Stimulated activated memory B cell treated with anti-CD40 and anti-IgM and Interleukin-4, amounts not matched to agents 10 μg/mL and 1 μg/mL and 100 μg/mL, for 72 hours (primary cell): ENCODE data around the gene THSD7B.
"Not testable (repeated sequence)": the region's sequence is repeated elsewhere in the genome, so short reads cannot be mapped to it uniquely, and the experiment has no call there.

Experiments used
- ATAC-seq: fragments of 150-1000 bp; cut with Tn5 transposase; 2 replicates; pipeline ENCODE4 v1.10.0; 2021
- H3K27ac Mint-ChIP-seq: one replicate; pipeline ENCODE4 v1.8.0; 2022; ENCODE audit warnings: mild to moderate bottlenecking, mixed read lengths
- H3K27me3 Mint-ChIP-seq: one replicate; pipeline ENCODE4 v1.8.0; 2022; ENCODE audit warnings: mixed read lengths
- H3K36me3 Mint-ChIP-seq: one replicate; pipeline ENCODE4 v1.8.0; 2022; ENCODE audit warnings: mixed read lengths
- H3K4me1 Mint-ChIP-seq: one replicate; pipeline ENCODE4 v1.8.0; 2022; ENCODE audit warnings: mixed read lengths
- H3K4me3 Mint-ChIP-seq: one replicate; pipeline ENCODE4 v1.8.0; 2022; ENCODE audit warnings: mild to moderate bottlenecking, moderate library complexity, mixed read lengths
- H3K9me3 Mint-ChIP-seq: one replicate; pipeline ENCODE4 v1.8.0; 2022; ENCODE audit warnings: mixed read lengths

THSD7B gene

DNA sequence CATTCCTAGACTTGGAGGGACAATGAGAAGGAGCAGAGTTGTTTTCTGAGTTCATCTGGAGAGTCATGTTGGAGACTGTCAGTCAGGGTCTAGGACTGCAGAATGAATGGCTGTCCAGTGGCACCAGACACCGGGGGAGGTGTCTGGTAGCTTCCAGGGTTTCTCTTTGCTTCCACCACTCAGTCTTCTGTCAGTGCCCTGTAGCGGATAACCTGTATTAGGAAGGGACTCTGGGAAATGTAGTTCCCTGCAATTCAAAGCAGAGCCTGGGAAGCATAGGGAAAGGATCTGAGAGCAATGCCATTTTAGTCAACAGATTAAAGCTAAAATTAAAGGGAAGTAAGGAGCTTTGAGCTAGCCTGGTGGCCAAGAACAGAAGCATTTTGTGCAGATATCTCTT lies 257.9 kb downstream of the THSD7B start:
- H3K27me3 Mint-ChIP-seq: no peaks in the 10 kb centered on the region
- H3K9me3 Mint-ChIP-seq: no peaks in the 10 kb centered on the region
- no peak overlapping the region for H3K4me3 Mint-ChIP-seq
- ATAC-seq: no peak
- H3K4me1 Mint-ChIP-seq: no peaks in the 10 kb centered on the region
- no peak overlapping the region for H3K27ac Mint-ChIP-seq
- no peaks in the 10 kb centered on the region for H3K36me3 Mint-ChIP-seq

- Mint-ChIP-seq H3K4me3 (no peak overlapping the region), H3K27ac (no peak overlapping the region), H3K9me3 (no peaks in the 10 kb centered on the region), H3K27me3 (no peaks in the 10 kb centered on the region), H3K4me1 (no peaks in the 10 kb centered on the region), H3K36me3 (no peaks in the 10 kb centered on the region)
- no peak for ATAC-seq
These were observed 266.4 kb downstream of the THSD7B start for GRCh38 chr2:137031731-137032130.

- no peak overlapping the region for H3K4me3 Mint-ChIP-seq
- H3K27me3 Mint-ChIP-seq: no peaks in the 10 kb centered on the region
- no peak overlapping the region for H3K27ac Mint-ChIP-seq
- H3K9me3 Mint-ChIP-seq: no peaks in the 10 kb centered on the region
- no peak for ATAC-seq
- no peaks in the 10 kb centered on the region for H3K36me3 Mint-ChIP-seq
- no peaks in the 10 kb centered on the region for H3K4me1 Mint-ChIP-seq
These were observed 271.3 kb downstream of the THSD7B start for GRCh38 chr2:137036619-137037018.

GRCh38 chr2:137039482-137040152 lies 274.3 kb downstream of the THSD7B start:
- Mint-ChIP-seq H3K36me3 (no peaks in the 10 kb centered on the region), H3K4me1 (no peaks in the 10 kb centered on the region), H3K9me3 (no peaks in the 10 kb centered on the region), H3K4me3 (no peak overlapping the region), H3K27me3 (no peaks in the 10 kb centered on the region), H3K27ac (no peak overlapping the region)
- ATAC-seq: no peak

DNA sequence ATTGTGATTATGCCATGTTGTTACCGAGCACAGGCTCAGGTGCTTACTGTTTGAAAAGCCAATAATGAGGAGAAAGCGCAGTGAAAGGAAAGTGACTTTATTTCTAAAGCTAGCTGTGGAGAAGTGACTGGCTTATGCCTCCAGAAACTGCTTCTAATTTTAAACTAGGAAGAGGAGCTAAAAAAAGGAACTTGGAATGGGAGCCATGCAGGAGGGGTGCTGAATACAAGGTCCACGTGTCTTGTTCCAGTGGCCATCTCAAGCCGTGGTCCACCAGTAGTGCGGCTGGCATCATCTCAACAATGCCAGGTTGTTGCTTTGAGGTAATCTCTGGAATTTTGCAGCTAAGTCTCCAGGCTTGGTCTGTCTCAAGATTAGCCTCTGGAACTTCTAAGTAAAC lies 282.0 kb downstream of the THSD7B start:
- Mint-ChIP-seq H3K27ac (no peak overlapping the region), H3K4me1 (no peaks in the 10 kb centered on the region), H3K36me3 (no peaks in the 10 kb centered on the region), H3K4me3 (no peak overlapping the region), H3K9me3 (peaks cover 4% of the 10 kb centered on the region), H3K27me3 (no peaks in the 10 kb centered on the region)
- ATAC-seq: no peak

- Mint-ChIP-seq H3K4me3 (no peak overlapping the region), H3K27ac (no peak overlapping the region), H3K36me3 (no peaks in the 10 kb centered on the region), H3K4me1 (no peaks in the 10 kb centered on the region), H3K27me3 (no peaks in the 10 kb centered on the region), H3K9me3 (peaks cover 4% of the 10 kb centered on the region)
- no peak for ATAC-seq
These were observed 283.1 kb downstream of the THSD7B start for GRCh38 chr2:137048455-137048854.

- Mint-ChIP-seq H3K4me3 (no peak overlapping the region), H3K27me3 (no peaks in the 10 kb centered on the region), H3K4me1 (no peaks in the 10 kb centered on the region), H3K27ac (no peak overlapping the region), H3K36me3 (no peaks in the 10 kb centered on the region), H3K9me3 (peaks cover 4% of the 10 kb centered on the region)
- ATAC-seq: no peak
These were observed 284.2 kb downstream of the THSD7B start for GRCh38 chr2:137049518-137049917.

DNA sequence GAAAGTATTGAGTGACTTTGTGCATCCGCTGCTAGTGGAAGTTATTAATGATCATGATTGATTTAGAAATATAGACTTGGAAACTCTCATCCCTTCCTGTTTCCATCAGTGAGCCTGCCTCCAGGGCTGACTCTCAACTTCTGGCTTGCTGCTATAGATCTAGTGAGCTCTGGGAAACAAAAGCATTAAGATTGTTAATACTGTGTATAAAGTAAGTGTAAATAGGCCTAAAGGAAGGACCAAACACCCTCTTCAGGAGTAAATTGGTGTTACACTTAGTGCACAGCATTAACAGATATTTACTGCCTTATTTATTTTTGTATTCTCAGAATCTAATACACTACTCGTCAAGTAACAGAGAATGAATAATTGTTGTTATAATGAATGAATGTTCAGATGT lies 285.6 kb downstream of the THSD7B start:
- Mint-ChIP-seq H3K4me1 (no peaks in the 10 kb centered on the region), H3K4me3 (no peak overlapping the region), H3K27ac (no peak overlapping the region), H3K9me3 (peaks cover 4% of the 10 kb centered on the region), H3K36me3 (no peaks in the 10 kb centered on the region), H3K27me3 (no peaks in the 10 kb centered on the region)
- no peak for ATAC-seq

DNA sequence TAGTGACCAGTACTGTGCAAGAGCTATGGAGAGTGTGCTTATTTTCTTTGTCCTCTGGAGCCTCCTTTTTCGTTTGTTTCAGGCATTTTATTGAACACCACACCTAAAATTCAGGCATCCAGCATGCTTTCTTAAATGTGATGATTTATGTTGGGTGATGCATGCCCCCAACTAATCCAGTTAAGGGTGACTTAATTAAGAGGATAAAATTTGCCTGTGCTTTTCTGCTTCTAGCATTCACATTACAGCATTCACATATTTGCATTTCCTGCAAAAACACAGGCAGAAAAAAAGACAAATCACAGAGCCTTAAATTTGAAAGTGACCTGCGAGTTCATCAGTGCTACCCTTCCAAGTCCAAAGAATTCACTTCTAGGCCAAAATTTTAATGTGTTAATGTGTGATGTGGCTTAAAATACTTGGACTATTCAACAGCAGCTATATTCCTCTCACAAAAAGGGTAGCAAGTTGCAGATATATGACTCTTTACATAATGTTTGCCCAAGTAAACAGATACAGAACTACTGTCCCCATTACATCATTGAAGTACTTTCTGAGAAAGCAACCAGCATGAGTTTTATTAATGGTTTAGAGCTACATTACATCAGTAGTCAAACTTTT lies 286.5 kb downstream of the THSD7B start:
- H3K27me3 Mint-ChIP-seq: no peaks in the 10 kb centered on the region
- no peak overlapping the region for H3K27ac Mint-ChIP-seq
- no peaks in the 10 kb centered on the region for H3K36me3 Mint-ChIP-seq
- H3K4me1 Mint-ChIP-seq: no peaks in the 10 kb centered on the region
- no peak for ATAC-seq
- no peaks in the 10 kb centered on the region for H3K9me3 Mint-ChIP-seq
- no peak overlapping the region for H3K4me3 Mint-ChIP-seq

DNA sequence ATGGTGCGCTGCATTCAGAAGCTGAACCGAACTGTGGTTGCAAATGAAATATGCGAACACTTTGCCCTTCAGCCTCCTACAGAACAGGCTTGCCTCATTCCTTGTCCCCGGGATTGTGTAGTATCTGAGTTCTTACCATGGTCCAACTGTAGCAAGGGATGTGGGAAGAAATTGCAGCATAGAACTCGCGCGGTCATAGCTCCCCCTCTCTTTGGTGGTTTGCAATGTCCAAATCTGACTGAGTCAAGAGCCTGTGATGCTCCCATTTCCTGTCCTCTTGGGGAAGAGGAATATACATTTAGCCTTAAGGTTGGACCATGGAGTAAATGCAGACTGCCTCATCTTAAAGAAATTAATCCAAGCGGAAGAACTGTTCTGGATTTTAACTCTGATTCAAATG lies 291.4 kb downstream of the THSD7B start:
- no peak for ATAC-seq
- Mint-ChIP-seq H3K9me3 (no peaks in the 10 kb centered on the region), H3K36me3 (no peaks in the 10 kb centered on the region), H3K27me3 (no peaks in the 10 kb centered on the region), H3K27ac (no peak overlapping the region), H3K4me3 (no peak overlapping the region), H3K4me1 (no peaks in the 10 kb centered on the region)

DNA sequence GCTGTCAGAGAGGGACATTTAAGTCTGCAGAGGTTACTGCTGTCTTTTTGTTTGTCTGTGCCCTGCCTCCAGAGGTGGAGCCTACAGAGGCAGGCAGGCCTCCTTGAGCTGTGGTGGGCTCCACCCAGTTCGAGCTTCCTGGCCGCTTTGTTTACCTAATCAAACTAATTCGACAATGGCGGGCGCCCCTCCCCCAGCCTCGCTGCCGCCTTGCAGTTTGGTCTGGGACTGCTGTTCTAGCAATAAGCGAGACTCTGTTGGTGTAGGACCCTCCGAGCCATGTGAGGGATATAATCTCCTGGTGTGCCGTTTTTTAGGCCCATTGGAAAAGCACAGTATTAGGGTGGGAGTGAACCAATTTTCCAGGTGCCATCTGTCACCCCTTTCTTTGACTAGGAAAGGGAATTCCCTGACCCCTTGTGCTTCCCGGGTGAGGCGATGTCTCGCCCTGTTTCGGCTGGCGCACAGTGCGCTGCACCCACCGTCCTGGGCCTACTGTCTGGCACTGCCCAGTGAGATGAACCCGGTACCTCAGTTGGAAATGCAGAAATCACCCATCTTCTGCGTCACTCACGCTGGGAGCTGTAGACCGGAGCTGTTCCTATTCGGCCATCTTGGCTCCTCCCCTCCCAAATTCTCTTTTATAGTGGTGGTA lies 310.9 kb downstream of the THSD7B start:
- H3K27me3 Mint-ChIP-seq, ATAC-seq, H3K4me1 Mint-ChIP-seq, H3K9me3 Mint-ChIP-seq, H3K27ac Mint-ChIP-seq, H3K4me3 Mint-ChIP-seq, H3K36me3 Mint-ChIP-seq: not testable (repeated sequence)

DNA sequence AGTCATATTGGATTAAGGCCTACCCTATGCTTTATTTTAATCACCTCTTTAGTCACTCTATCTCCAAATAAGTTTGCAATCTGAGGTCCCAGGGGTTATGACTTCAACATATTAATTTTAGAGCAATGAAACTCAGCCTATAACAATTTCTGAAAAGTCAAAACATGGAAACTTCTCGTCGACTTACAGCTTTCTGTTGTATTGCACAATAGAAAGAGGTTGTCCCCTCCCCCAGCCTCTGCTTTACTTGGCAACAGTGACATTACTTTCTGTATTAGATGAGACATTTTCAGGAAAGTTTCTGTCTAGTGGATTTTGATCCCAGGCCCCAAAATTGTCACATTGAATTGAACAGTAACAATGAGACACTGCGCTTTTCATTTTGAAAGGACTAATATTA lies 326.4 kb downstream of the THSD7B start:
- Mint-ChIP-seq H3K4me1 (no peaks in the 10 kb centered on the region), H3K27me3 (no peaks in the 10 kb centered on the region), H3K9me3 (peaks cover 3% of the 10 kb centered on the region), H3K4me3 (no peak overlapping the region), H3K36me3 (no peaks in the 10 kb centered on the region), H3K27ac (no peak overlapping the region)
- ATAC-seq: no peak

GRCh38 chr2:137093116-137093515 lies 327.8 kb downstream of the THSD7B start:
- no peaks in the 10 kb centered on the region for H3K4me1 Mint-ChIP-seq

DNA sequence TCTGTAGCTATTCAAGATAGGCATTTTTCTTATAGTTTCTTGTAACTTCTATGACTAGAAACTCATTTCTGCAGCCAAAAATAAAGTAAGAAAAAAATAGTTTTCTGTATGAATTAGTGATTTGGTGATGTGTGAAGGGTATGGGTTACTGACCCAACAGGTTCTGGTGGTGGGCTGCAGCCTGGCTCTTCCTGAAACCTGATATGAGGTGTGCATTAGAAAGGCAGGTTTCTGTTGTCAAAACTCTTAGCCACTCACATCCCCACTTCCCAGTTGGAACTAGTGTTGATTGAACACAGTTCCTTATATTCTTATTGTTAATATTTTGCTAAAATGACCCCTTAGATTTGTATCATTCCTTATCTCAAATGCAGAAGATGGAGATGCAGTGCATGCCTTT lies 330.8 kb downstream of the THSD7B start:
- Mint-ChIP-seq H3K27me3 (no peaks in the 10 kb centered on the region), H3K4me3 (no peak overlapping the region), H3K36me3 (no peaks in the 10 kb centered on the region), H3K27ac (no peak overlapping the region), H3K9me3 (no peaks in the 10 kb centered on the region), H3K4me1 (no peaks in the 10 kb centered on the region)
- ATAC-seq: no peak

More at GRCh38 chr2:137093116-137093515, 327.8 kb downstream of the THSD7B start:
- no peaks in the 10 kb centered on the region for H3K36me3 Mint-ChIP-seq
- no peak overlapping the region for H3K27ac Mint-ChIP-seq
- H3K9me3 Mint-ChIP-seq: peaks cover 3% of the 10 kb centered on the region
- no peak overlapping the region for H3K4me3 Mint-ChIP-seq
- no peak for ATAC-seq
- no peaks in the 10 kb centered on the region for H3K27me3 Mint-ChIP-seq

DNA sequence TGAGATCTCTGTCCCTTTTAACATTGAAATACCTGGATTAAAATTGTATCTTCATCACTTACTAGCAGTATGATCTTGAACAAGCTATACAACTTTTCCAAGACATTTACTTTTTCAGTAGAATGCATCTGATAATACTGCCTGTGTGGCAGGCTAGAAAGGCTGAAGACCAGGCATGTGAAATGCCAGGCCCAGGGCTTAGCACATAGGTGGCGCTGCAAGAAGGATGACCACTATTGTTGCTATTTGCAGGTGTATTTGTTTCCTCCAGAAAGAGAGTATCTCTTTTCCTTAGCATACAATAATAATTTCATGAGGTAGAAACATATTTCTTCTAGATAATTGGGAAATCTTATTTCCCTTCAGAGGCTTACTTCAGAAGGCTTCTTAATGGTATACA lies 331.3 kb downstream of the THSD7B start:
- no peak overlapping the region for H3K27ac Mint-ChIP-seq
- no peaks in the 10 kb centered on the region for H3K4me1 Mint-ChIP-seq
- no peaks in the 10 kb centered on the region for H3K36me3 Mint-ChIP-seq
- H3K9me3 Mint-ChIP-seq: no peaks in the 10 kb centered on the region
- no peak for ATAC-seq
- H3K27me3 Mint-ChIP-seq: no peaks in the 10 kb centered on the region
- no peak overlapping the region for H3K4me3 Mint-ChIP-seq

DNA sequence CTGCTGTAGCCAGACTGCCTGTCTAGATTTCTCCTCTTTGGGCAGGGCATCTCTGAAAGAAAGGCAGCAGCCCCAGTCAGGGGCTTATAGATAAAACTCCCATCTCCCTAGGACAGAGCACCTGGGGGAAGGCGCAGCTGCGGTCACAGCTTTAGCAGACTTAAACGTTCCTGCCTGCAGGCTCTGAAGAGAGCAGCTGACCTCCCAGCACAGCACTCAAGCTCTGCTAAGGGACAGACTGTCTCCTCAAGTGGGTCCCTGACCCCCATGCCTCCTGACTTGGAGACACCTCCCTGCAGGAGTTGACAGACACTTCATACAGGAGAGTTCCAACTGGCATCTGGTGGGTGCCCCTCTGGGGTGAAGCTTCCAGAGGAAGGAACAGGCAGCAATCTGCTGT lies 336.5 kb downstream of the THSD7B start:
- ATAC-seq, H3K4me3 Mint-ChIP-seq, H3K36me3 Mint-ChIP-seq, H3K27ac Mint-ChIP-seq, H3K27me3 Mint-ChIP-seq, H3K9me3 Mint-ChIP-seq, H3K4me1 Mint-ChIP-seq: not testable (repeated sequence)
